Spinal cord (tissue), 10 donors: ENCODE results near the gene CLIC5. TPM values are rescaled to one million over a fixed set of nuclear protein-coding genes. Genes with fewer than 3 reads are reported as not detected.

Source experiments
- DNase-seq, 6 donors: peaks; one replicate each; pipeline versions ENCODE4 v3.0.0 to v3.0.0-alpha.2; 2013 to 2015; ENCODE audit warnings: low spot score in 6 of 6, low read depth in 4 of 6
- H3K27ac ChIP-seq: one replicate; pipeline ENCODE4 v1.5.1; 2013; ENCODE audit warnings: low read depth, low read length, control low read depth
- H3K27me3 ChIP-seq: one replicate; pipeline ENCODE4 v1.6.1; 2013; ENCODE audit warnings: low read length; ENCODE audit not compliant: control insufficient read depth, insufficient read depth
- H3K36me3 ChIP-seq: one replicate; pipeline ENCODE4 v1.6.1; 2013; ENCODE audit warnings: low read length; ENCODE audit not compliant: control insufficient read depth, insufficient read depth
- H3K4me1 ChIP-seq: one replicate; pipeline ENCODE4 v1.6.1; 2013; ENCODE audit warnings: low read length; ENCODE audit not compliant: control insufficient read depth, insufficient read depth
- H3K4me3 ChIP-seq: one replicate; pipeline ENCODE4 v1.5.1; 2013; ENCODE audit warnings: low read depth, low read length, control low read depth
- H3K9me3 ChIP-seq: one replicate; pipeline ENCODE4 v1.6.1; 2013; ENCODE audit warnings: low read length; ENCODE audit not compliant: control insufficient read depth, insufficient read depth
- WGBS: methylation state at CpG from one replicate; pipeline ENCODE4 v1.1.5; 2013; ENCODE audit warnings: missing lambda C conversion rate; ENCODE audit not compliant: insufficient coverage; 5-methylcytosine and 5-hydroxymethylcytosine counted together
- polyA plus RNA-seq, 2 donors: library from polyadenylated mRNA; unstranded; fragments of 120-200 nt; gene quantifications; one replicate each; pipeline ENCODE4 v1.2.1, GENCODE V29; 2013; ENCODE audit not compliant: insufficient read length in 2 of 2
- total RNA-seq, 2 donors: library from RNA; depleted of rRNA in 1 of 2; stranded (reverse); fragments of 120-200 nt in 1 of 2; fragments of >200 nt in 1 of 2; gene quantifications; one replicate each; pipeline versions ENCODE4 v1.2.3 to v1.2.4, GENCODE V29; 2013 to 2014
- donor health status: healthy.

The CLIC5 gene
- total and polyA plus RNA-seq, 4 donors: 2.7 to 10.1 (median 5.8) TPM

- no peak for DNase-seq
- no peak overlapping the region for H3K27ac ChIP-seq
- H3K4me3 ChIP-seq: no peak overlapping the region
- no peaks in the 10 kb centered on the region for H3K27me3 ChIP-seq
- H3K9me3 ChIP-seq: no peaks in the 10 kb centered on the region
- no peaks in the 10 kb centered on the region for H3K36me3 ChIP-seq
- no peaks in the 10 kb centered on the region for H3K4me1 ChIP-seq
Observed at GRCh38 chr6:46039646-46040045, 24.0 kb upstream of the CLIC5 start.

- WGBS: no CpG with 5 or more reads among the region's 1 CpG
- Histone ChIP-seq H3K4me1 (no peaks in the 10 kb centered on the region), H3K36me3 (no peaks in the 10 kb centered on the region), H3K27me3 (no peaks in the 10 kb centered on the region), H3K27ac (no peak overlapping the region), H3K9me3 (no peaks in the 10 kb centered on the region), H3K4me3 (no peak overlapping the region)
- DNase-seq: no peak
Observed at GRCh38 chr6:46036911-46037310, 21.3 kb upstream of the CLIC5 start.

GRCh38 chr6:46035242-46035641 is 19.6 kb upstream of the CLIC5 start:
- WGBS: no CpG with 5 or more reads among the region's 1 CpG
- Histone ChIP-seq H3K4me1 (no peaks in the 10 kb centered on the region), H3K27ac (no peak overlapping the region), H3K9me3 (no peaks in the 10 kb centered on the region), H3K36me3 (no peaks in the 10 kb centered on the region), H3K4me3 (no peak overlapping the region), H3K27me3 (no peaks in the 10 kb centered on the region)
- DNase-seq: no peak

GRCh38 chr6:46032110-46032998 is 16.7 kb upstream of the CLIC5 start:
- Histone ChIP-seq H3K27ac (no peak overlapping the region), H3K9me3 (no peaks in the 10 kb centered on the region), H3K36me3 (no peaks in the 10 kb centered on the region), H3K4me3 (no peak overlapping the region), H3K4me1 (no peaks in the 10 kb centered on the region), H3K27me3 (no peaks in the 10 kb centered on the region)
- DNase-seq: no peak
- WGBS: 67% methylated on average over 3 of the region's 6 CpGs

- no CpG with 5 or more reads among the region's 1 CpG for WGBS
- Histone ChIP-seq H3K4me3 (no peak overlapping the region), H3K9me3 (no peaks in the 10 kb centered on the region), H3K27me3 (no peaks in the 10 kb centered on the region), H3K4me1 (no peaks in the 10 kb centered on the region), H3K36me3 (no peaks in the 10 kb centered on the region), H3K27ac (no peak overlapping the region)
- no peak for DNase-seq
Observed at GRCh38 chr6:46029602-46030001, 13.9 kb upstream of the CLIC5 start.

- 20% methylated on average over 1 of the region's 2 CpGs for WGBS
- H3K36me3 ChIP-seq: no peaks in the 10 kb centered on the region
- H3K4me1 ChIP-seq: no peaks in the 10 kb centered on the region
- no peak for DNase-seq
- H3K27ac ChIP-seq: no peak overlapping the region
- H3K9me3 ChIP-seq: no peaks in the 10 kb centered on the region
- H3K27me3 ChIP-seq: no peaks in the 10 kb centered on the region
- no peak overlapping the region for H3K4me3 ChIP-seq
Observed at GRCh38 chr6:46026307-46026706, 10.6 kb upstream of the CLIC5 start.

- Histone ChIP-seq H3K27me3 (no peaks in the 10 kb centered on the region), H3K4me3 (no peak overlapping the region), H3K4me1 (no peaks in the 10 kb centered on the region), H3K36me3 (no peaks in the 10 kb centered on the region), H3K27ac (no peak overlapping the region), H3K9me3 (no peaks in the 10 kb centered on the region)
- DNase-seq: no peak
- WGBS: no CpG with 5 or more reads among the region's 4 CpGs
Observed at GRCh38 chr6:46025573-46025972, 9.9 kb upstream of the CLIC5 start.

GRCh38 chr6:46024124-46024769 is 8.6 kb upstream of the CLIC5 start:
- no peaks in the 10 kb centered on the region for H3K4me1 ChIP-seq
- no peaks in the 10 kb centered on the region for H3K9me3 ChIP-seq
- no peak overlapping the region for H3K27ac ChIP-seq
- no CpG with 5 or more reads among the region's 1 CpG for WGBS
- H3K4me3 ChIP-seq: no peak overlapping the region
- H3K36me3 ChIP-seq: no peaks in the 10 kb centered on the region
- H3K27me3 ChIP-seq: no peaks in the 10 kb centered on the region
- DNase-seq: no peak

GRCh38 chr6:46023216-46023915 is 7.7 kb upstream of the CLIC5 start:
- H3K36me3 ChIP-seq: no peaks in the 10 kb centered on the region
- DNase-seq: no peak
- no peak overlapping the region for H3K27ac ChIP-seq
- H3K9me3 ChIP-seq: no peaks in the 10 kb centered on the region
- no peaks in the 10 kb centered on the region for H3K4me1 ChIP-seq
- 87% methylated on average over 2 of the region's 3 CpGs for WGBS
- no peak overlapping the region for H3K4me3 ChIP-seq
- no peaks in the 10 kb centered on the region for H3K27me3 ChIP-seq
